PC-3 (cell line): ENCODE results near the gene IGFBP2. TPM values are rescaled to one million over a fixed set of nuclear protein-coding genes. Genes with fewer than 3 reads are reported as not detected.

ENCODE experiments used
- ATAC-seq: fragments of 200-7000 bp; cut with Tn5 transposase; 2 replicates; pipeline ENCODE4 v1.9.1; 2020; ENCODE audit warnings: mild to moderate bottlenecking, moderate library complexity
- BruUV-seq: library from RNA; stranded (reverse); fragments of 400-500 nt; replicated peaks from 2 replicates; lab custom pipeline; 2021; lab: Mats Ljungman, UMichigan
- CTCF ChIA-PET: fragments of 300-600 bp; sonication (Branson Sonifier 250); formaldehyde crosslinking; loops from one replicate; lab custom pipeline; 2022; ENCODE audit warnings: antibody characterized with exemption; lab: Charles Lee
- POLR2A ChIA-PET: fragments of 300-600 bp; sonication (Branson Sonifier 250); formaldehyde crosslinking; loops from one replicate; lab custom pipeline; 2022; ENCODE audit warnings: antibody characterized with exemption; ENCODE audit not compliant: unreplicated experiment; lab: Charles Lee
- DNase-seq: peaks from one replicate; pipeline ENCODE4 v3.0.0-alpha.2; 2015
- H2AFZ ChIP-seq: fragments of 300-600 bp; sonication (generic); 2 replicates; pipeline ENCODE4 v1.6.0; 2016; ENCODE audit warnings: antibody characterized with exemption, low read length
- H3F3A ChIP-seq: fragments of 300-600 bp; sonication (generic); one replicate; pipeline ENCODE4 v1.6.0; 2017; ENCODE audit warnings: antibody characterized with exemption, low read length, control low read depth, mild to moderate bottlenecking; ENCODE audit not compliant: unreplicated experiment
- H3K27ac ChIP-seq: fragments of 300-600 bp; sonication (generic); 2 replicates; pipeline ENCODE4 v1.5.1; 2016; ENCODE audit warnings: mild to moderate bottlenecking, low read length
- H3K27me3 ChIP-seq: fragments of 300-600 bp; sonication (generic); 2 replicates; pipeline ENCODE4 v1.6.1; 2016; ENCODE audit warnings: low read length, mixed read lengths
- H3K36me3 ChIP-seq: fragments of 300-600 bp; sonication (generic); 2 replicates; pipeline ENCODE4 v1.6.1; 2016; ENCODE audit warnings: low read depth, mixed run types, low read length, mixed read lengths
- H3K4me1 ChIP-seq: fragments of 300-600 bp; sonication (generic); 2 replicates; pipeline ENCODE4 v1.5.1; 2016; ENCODE audit warnings: low read length; ENCODE audit not compliant: insufficient read depth
- H3K4me2 ChIP-seq: fragments of 300-600 bp; sonication (generic); 2 replicates; pipeline ENCODE4 v1.6.0; 2016; ENCODE audit warnings: low read length
- H3K4me3 ChIP-seq: fragments of 300-600 bp; sonication (generic); 2 replicates; pipeline ENCODE4 v1.5.1; 2016; ENCODE audit warnings: mild to moderate bottlenecking, low read length, mixed read lengths
- H3K79me2 ChIP-seq: fragments of 300-600 bp; sonication (generic); 2 replicates; pipeline ENCODE4 v1.6.1; 2017; ENCODE audit warnings: low read length, mixed read lengths
- H3K9ac ChIP-seq: fragments of 300-600 bp; sonication (generic); 2 replicates; pipeline ENCODE4 v1.6.0; 2016; ENCODE audit warnings: mild to moderate bottlenecking, low read length
- H3K9me2 ChIP-seq: fragments of 300-600 bp; sonication (generic); replicated peaks from 2 replicates; pipeline ENCODE4 v1.6.1; 2016; ENCODE audit warnings: mixed run types, low read length, mixed read lengths
- H3K9me3 ChIP-seq: fragments of 300-600 bp; sonication (generic); 2 replicates; pipeline ENCODE4 v1.6.1; 2016; ENCODE audit warnings: low read length, mixed read lengths
- H4K20me1 ChIP-seq: fragments of 300-600 bp; sonication (generic); 2 replicates; pipeline ENCODE4 v1.6.1; 2016; ENCODE audit warnings: low read length, mixed read lengths
- EZH2 ChIP-seq: fragments of 300-600 bp; sonication (generic); IDR thresholded peaks from one replicate; pipeline ENCODE4 v1.6.1; 2017; ENCODE audit warnings: antibody characterized with exemption, mild to moderate bottlenecking, low read length; ENCODE audit not compliant: unreplicated experiment
- EZH2phosphoT487 ChIP-seq: fragments of 300-600 bp; sonication (generic); IDR thresholded peaks from 2 replicates; pipeline ENCODE4 v1.6.1; 2018; ENCODE audit warnings: mild to moderate bottlenecking, antibody characterized with exemption, low read length, borderline replicate concordance
- intact Hi-C: fragments of 100-400 bp; cut with micrococcal nuclease; formaldehyde crosslinking; loops from 2 replicates; pipeline ENCODE4 v1.9.0; 2023
- total RNA-seq: library from RNA; depleted of rRNA; stranded (reverse); fragments of >200 nt; gene quantifications from 2 replicates; pipeline ENCODE4 v1.2.3, GENCODE V29; 2014
- TF ChIP-seq, protein P1 (sequence below): fragments of 300-600 bp; sonication (generic); conservative IDR thresholded peaks from 2 replicates; pipeline ENCODE4 v1.5.1; 2017; ENCODE audit warnings: antibody characterized with exemption, low read depth, mild to moderate bottlenecking, low read length

The IGFBP2 gene
- total RNA-seq, 1 experiment from 2014 or later, result 174 TPM

DNA sequence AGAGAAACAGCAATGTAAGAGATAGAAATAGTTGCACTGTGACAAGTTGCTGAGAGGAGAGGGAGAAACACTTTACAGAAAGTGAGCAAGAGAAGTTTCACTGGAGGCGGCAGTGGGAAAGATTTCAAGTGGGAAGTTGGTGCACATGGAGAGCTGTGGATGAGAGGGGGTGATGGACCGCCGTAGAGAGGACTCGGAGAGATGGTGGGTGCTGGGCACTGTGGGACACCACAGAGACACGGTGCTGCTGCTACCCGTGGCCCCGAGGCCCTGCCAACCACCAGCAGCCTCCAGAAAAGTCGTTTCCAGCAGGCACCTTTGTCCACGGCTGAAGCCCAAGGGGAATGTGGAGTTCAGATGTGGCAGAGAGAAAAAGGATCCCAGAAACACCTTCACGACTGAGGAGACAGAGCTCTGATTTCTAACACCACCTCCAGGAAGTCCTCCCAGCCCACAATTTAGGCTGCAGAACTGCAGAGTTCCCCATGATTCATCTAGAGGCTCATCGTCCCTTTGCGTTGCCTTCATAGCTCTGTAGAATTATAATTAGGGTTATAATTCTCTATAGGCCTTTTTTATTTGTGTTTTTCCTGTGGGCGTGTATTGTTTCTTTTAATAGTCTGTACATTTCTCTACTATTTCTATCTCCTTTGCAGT lies 15.9 kb upstream of the IGFBP2 start:
- ChIA-PET POLR2A (no interaction called here), CTCF (no interaction called here)
- H3K4me1 ChIP-seq, result no peaks in the 10 kb centered on the region
- no peaks in the 10 kb centered on the region for H3K9me3 ChIP-seq
- no peaks in the 10 kb centered on the region for H4K20me1 ChIP-seq
- no peaks in the 10 kb centered on the region for H3K36me3 ChIP-seq
- H3K4me3 ChIP-seq, result no peak overlapping the region
- H3K79me2 ChIP-seq, result no peaks in the 10 kb centered on the region
- H3K27ac ChIP-seq, result no peak overlapping the region
- H3K9me2 ChIP-seq, result no peaks in the 10 kb centered on the region
- no peak overlapping the region for H2AFZ ChIP-seq
- no peak overlapping the region for H3K4me2 ChIP-seq
- DNase-seq (no peak), ATAC-seq (no peak)
- no peaks in the 10 kb centered on the region for H3F3A ChIP-seq
- H3K27me3 ChIP-seq, result no peaks in the 10 kb centered on the region
- intact Hi-C loops, result no loop called here
- TF ChIP-seq, protein P1, sequence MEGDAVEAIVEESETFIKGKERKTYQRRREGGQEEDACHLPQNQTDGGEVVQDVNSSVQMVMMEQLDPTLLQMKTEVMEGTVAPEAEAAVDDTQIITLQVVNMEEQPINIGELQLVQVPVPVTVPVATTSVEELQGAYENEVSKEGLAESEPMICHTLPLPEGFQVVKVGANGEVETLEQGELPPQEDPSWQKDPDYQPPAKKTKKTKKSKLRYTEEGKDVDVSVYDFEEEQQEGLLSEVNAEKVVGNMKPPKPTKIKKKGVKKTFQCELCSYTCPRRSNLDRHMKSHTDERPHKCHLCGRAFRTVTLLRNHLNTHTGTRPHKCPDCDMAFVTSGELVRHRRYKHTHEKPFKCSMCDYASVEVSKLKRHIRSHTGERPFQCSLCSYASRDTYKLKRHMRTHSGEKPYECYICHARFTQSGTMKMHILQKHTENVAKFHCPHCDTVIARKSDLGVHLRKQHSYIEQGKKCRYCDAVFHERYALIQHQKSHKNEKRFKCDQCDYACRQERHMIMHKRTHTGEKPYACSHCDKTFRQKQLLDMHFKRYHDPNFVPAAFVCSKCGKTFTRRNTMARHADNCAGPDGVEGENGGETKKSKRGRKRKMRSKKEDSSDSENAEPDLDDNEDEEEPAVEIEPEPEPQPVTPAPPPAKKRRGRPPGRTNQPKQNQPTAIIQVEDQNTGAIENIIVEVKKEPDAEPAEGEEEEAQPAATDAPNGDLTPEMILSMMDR, result no peak
- TF ChIP-seq EZH2phosphoT487, result no peak
- no TSS peak for BruUV-seq
- no peak overlapping the region for H3K9ac ChIP-seq

GRCh38 chr2:216618785-216619184 lies 14.4 kb upstream of the IGFBP2 start:
- no peak overlapping the region for H3K27ac ChIP-seq
- no peaks in the 10 kb centered on the region for H3K9me2 ChIP-seq
- TF ChIP-seq, protein P1, result no peak
- H3K4me1 ChIP-seq, result no peaks in the 10 kb centered on the region
- intact Hi-C loops, result no loop called here
- no TSS peak for BruUV-seq
- no peak overlapping the region for H3K4me2 ChIP-seq
- ChIA-PET CTCF (no interaction called here), POLR2A (no interaction called here)
- no peaks in the 10 kb centered on the region for H3K36me3 ChIP-seq
- H3K79me2 ChIP-seq, result no peaks in the 10 kb centered on the region
- no peaks in the 10 kb centered on the region for H3F3A ChIP-seq
- H3K9me3 ChIP-seq, result no peaks in the 10 kb centered on the region
- no peaks in the 10 kb centered on the region for H3K27me3 ChIP-seq
- no peak for DNase-seq
- H3K9ac ChIP-seq, result no peak overlapping the region
- H2AFZ ChIP-seq, result no peak overlapping the region
- H4K20me1 ChIP-seq, result no peaks in the 10 kb centered on the region
- ATAC-seq, result no peak
- no peak overlapping the region for H3K4me3 ChIP-seq

DNA sequence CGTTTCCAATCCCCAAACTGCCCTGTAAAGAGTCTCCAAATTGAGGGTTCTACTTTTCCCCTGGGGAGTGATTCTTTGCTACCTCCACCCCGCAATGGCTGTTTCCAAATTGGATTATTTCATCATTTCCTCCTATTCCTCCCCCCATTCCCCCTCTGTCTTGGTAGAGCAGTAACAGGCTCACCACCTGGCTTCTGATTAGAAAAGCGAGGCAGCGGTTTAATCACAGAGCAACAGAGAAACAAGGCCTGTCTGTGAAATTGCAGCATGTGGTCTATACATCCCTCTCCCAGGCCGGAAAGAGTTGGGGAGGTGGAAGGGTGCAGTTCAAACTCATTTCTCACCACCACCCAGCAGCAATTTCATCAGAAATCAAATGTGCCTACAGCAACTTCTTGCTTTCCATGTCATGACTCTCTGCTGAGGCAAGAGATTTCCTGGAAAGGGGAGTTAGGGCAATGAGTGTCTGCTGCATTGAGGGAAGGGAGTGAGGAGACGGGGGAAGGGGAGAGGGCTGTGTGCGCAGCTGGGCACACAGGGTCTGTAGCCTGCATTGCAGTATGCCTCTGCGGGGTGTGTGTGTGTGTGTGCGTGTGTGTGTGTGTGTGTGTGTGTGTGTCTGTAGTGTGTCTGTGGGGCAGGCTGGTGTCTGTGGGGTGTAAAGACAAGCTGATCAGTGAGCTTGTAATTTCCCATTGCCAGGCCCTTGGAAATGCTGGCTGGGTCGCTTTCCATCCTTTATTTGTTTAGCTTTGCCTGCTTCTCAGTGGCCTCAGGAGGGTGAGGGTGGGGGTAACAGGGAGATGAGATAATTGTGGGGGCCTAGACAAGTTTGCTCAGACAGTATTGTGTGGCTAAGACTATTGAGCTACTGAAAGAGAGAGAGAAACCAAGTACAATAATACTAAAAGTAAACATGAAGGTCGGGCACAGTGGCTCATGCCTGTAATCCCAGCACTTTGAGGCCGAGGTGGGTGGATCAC lies 13.5 kb upstream of the IGFBP2 start:
- TF ChIP-seq EZH2, result no peak
- ChIA-PET POLR2A (no interaction called here), CTCF (no interaction called here)
- Histone ChIP-seq H3K9ac (no peak overlapping the region), H3K9me2 (no peaks in the 10 kb centered on the region), H3K27ac (no peak overlapping the region), H4K20me1 (no peaks in the 10 kb centered on the region), H3K9me3 (no peaks in the 10 kb centered on the region), H3K79me2 (no peaks in the 10 kb centered on the region), H3K27me3 (no peaks in the 10 kb centered on the region), H2AFZ (no peak overlapping the region), H3K36me3 (no peaks in the 10 kb centered on the region), H3F3A (no peaks in the 10 kb centered on the region), H3K4me1 (peaks cover 8% of the 10 kb centered on the region), H3K4me2 (no peak overlapping the region), H3K4me3 (no peak overlapping the region)
- BruUV-seq, result no TSS peak
- ATAC-seq, result no peak
- no peak for DNase-seq
- intact Hi-C loops, result no loop called here
